Activated T-helper 1 cell treated with anti-CD3 and anti-CD28 coated beads, Interleukin-2, amount 50 U/mL, for 16 hours (primary cell): ENCODE results near the gene SMNDC1.
"Not testable (repeated sequence)": the region's sequence is repeated elsewhere in the genome, so short reads cannot be mapped to it uniquely, and the experiment has no call there.

Experiments
- DNase-seq, 2 donors: peaks; one replicate each; pipeline ENCODE4 v3.0.0-alpha.2; 2020; ENCODE audit warnings: low read depth in 1 of 2, low spot score in 1 of 2

The SMNDC1 gene

GRCh38 chr10:110304780-110305421 is at the start of gene SMNDC1:
Gene SMNDC1 (minus strand): TSS chr10:110304920. CDS start chr10:110303587, 1,333 bp downstream.
- peak; percentile 92 to 95 for DNase-seq

GRCh38 chr10:110354322-110354766 is 49.6 kb upstream of the SMNDC1 start:
- DNase-seq, result peak; percentile 56 to 67

GRCh38 chr10:110353244-110354119 is 48.8 kb upstream of the SMNDC1 start:
- peak in 1 of 2 donors; percentile 44 for DNase-seq

- no peak for DNase-seq
Measured at GRCh38 chr10:110352930-110353243, 48.2 kb upstream of the SMNDC1 start.

GRCh38 chr10:110350812-110351211 is 46.1 kb upstream of the SMNDC1 start:
- DNase-seq, result no peak

- DNase-seq, result no peak
Measured at GRCh38 chr10:110349831-110350230, 45.1 kb upstream of the SMNDC1 start.

- no peak for DNase-seq
Measured at GRCh38 chr10:110349386-110349785, 44.7 kb upstream of the SMNDC1 start.

GRCh38 chr10:110348336-110348735 is 43.6 kb upstream of the SMNDC1 start:
- DNase-seq, result no peak

- no peak for DNase-seq
Measured at GRCh38 chr10:110346914-110347313, 42.2 kb upstream of the SMNDC1 start.

- no peak for DNase-seq
Measured at GRCh38 chr10:110345286-110345685, 40.6 kb upstream of the SMNDC1 start.

GRCh38 chr10:110344622-110345021 is 39.9 kb upstream of the SMNDC1 start:
- no peak for DNase-seq

GRCh38 chr10:110343947-110344346 is 39.2 kb upstream of the SMNDC1 start:
- no peak for DNase-seq

GRCh38 chr10:110340816-110341215 is 36.1 kb upstream of the SMNDC1 start:
- DNase-seq, result no peak

- DNase-seq, result no peak
Measured at GRCh38 chr10:110340122-110340521, 35.4 kb upstream of the SMNDC1 start.

GRCh38 chr10:110337906-110338305 is 33.2 kb upstream of the SMNDC1 start:
- no peak for DNase-seq

GRCh38 chr10:110337401-110337800 is 32.7 kb upstream of the SMNDC1 start:
- no peak for DNase-seq

GRCh38 chr10:110336111-110336721 is 31.5 kb upstream of the SMNDC1 start:
- DNase-seq, result no peak

- no peak for DNase-seq
Measured at GRCh38 chr10:110335314-110336064, 30.8 kb upstream of the SMNDC1 start.

GRCh38 chr10:110334061-110334656 is 29.4 kb upstream of the SMNDC1 start:
- DNase-seq, result no peak

GRCh38 chr10:110331226-110331795 is 26.6 kb upstream of the SMNDC1 start:
- not testable (repeated sequence) for DNase-seq

GRCh38 chr10:110330675-110331074 is 26.0 kb upstream of the SMNDC1 start:
- DNase-seq, result no peak
